GM12878 (cell line): Measurements from ENCODE around the gene FRYL.

ENCODE experiments used
- CEBPB ChIP-seq, 2 experiments: fragments of 150-350 bp in 1 of 2; IDR thresholded peaks; 2 replicates each; pipeline ENCODE4 v1.6.1; 2012 to 2014; ENCODE audit warnings: low read depth in 2 of 2, low read length in 2 of 2, borderline replicate concordance in 1 of 2, inconsistent platforms in 1 of 2
- CHD4 ChIP-seq: fragments of 200-600 bp; sonication (generic); IDR thresholded peaks from 2 replicates; pipeline ENCODE4 v1.6.1; 2016; ENCODE audit warnings: mild to moderate bottlenecking
- EGR1 ChIP-seq, 2 experiments: IDR thresholded peaks; 1 replicate in 1 of 2; 2 replicates in 1 of 2; pipeline ENCODE4 v1.6.1; 2011 to 2012; ENCODE audit warnings: low read depth in 2 of 2, low read length in 2 of 2, borderline replicate concordance in 1 of 2, mild to moderate bottlenecking in 1 of 2, moderate library complexity in 1 of 2
- EP300 ChIP-seq, 2 experiments: fragments of 150-350 bp in 1 of 2; IDR thresholded peaks; 2 replicates each; pipeline ENCODE4 v1.6.1; 2011 to 2012; ENCODE audit warnings: low read depth in 2 of 2, low read length in 2 of 2, borderline replicate concordance in 1 of 2, improper control_type of control experiment in 1 of 2, inconsistent platforms in 1 of 2; ENCODE audit not compliant: control insufficient read depth in 1 of 2
- EZH2 ChIP-seq: IDR thresholded peaks from 2 replicates; pipeline ENCODE4 v1.6.1; 2012; ENCODE audit warnings: low read depth, mild to moderate bottlenecking, control low read depth, inconsistent platforms, low read length, borderline replicate concordance; ENCODE audit not compliant: control insufficient read depth
- FOXM1 ChIP-seq: IDR thresholded peaks from 2 replicates; pipeline ENCODE4 v1.6.1; 2012; ENCODE audit warnings: low read depth, mild to moderate bottlenecking, inconsistent platforms, low read length, moderate library complexity
- IKZF2 ChIP-seq, 2 experiments: fragments of 450-650 bp; IDR thresholded peaks; 2 replicates each; pipeline ENCODE4 v1.6.1; 2017; ENCODE audit warnings: mild to moderate bottlenecking in 2 of 2, moderate library complexity in 2 of 2
- MXI1 ChIP-seq: fragments of 150-350 bp; IDR thresholded peaks from 2 replicates; pipeline ENCODE4 v1.6.1; 2011; ENCODE audit warnings: low read depth, mild to moderate bottlenecking, inconsistent platforms, low read length, improper control_type of control experiment
- PAX5 ChIP-seq: IDR thresholded peaks from 2 replicates; pipeline ENCODE4 v1.6.1; 2011; ENCODE audit warnings: low read depth, low read length, borderline replicate concordance
- POLR2A ChIP-seq: IDR thresholded peaks from 2 replicates; pipeline ENCODE4 v1.6.1; 2011; ENCODE audit warnings: low read depth, mild to moderate bottlenecking, low read length
- SMC3 ChIP-seq: IDR thresholded peaks from 2 replicates; pipeline ENCODE4 v1.6.1; 2011; ENCODE audit warnings: low read length, improper control_type of control experiment, borderline replicate concordance
- SP1 ChIP-seq: IDR thresholded peaks from one replicate; pipeline ENCODE4 v1.6.1; 2011; ENCODE audit warnings: low read depth, low read length
- SREBF2 ChIP-seq: IDR thresholded peaks from 2 replicates; pipeline ENCODE4 v1.6.1; 2012; ENCODE audit warnings: mild to moderate bottlenecking, low read length
- TF ChIP-seq, protein P1 (sequence below), 3 experiments: IDR thresholded peaks in 2 of 3; conservative IDR thresholded peaks in 1 of 3; 2 replicates each; pipeline ENCODE4 v1.5.1; 2011; ENCODE audit warnings: low read depth in 3 of 3, low read length in 3 of 3, mild to moderate bottlenecking in 3 of 3, control low read depth in 2 of 3, moderate library complexity in 2 of 3, inconsistent platforms in 1 of 3, mixed read lengths in 1 of 3; ENCODE audit not compliant: control insufficient read depth in 2 of 3, insufficient read depth in 1 of 3; ENCODE audit errors: extremely low read depth in 1 of 3

DNA sequence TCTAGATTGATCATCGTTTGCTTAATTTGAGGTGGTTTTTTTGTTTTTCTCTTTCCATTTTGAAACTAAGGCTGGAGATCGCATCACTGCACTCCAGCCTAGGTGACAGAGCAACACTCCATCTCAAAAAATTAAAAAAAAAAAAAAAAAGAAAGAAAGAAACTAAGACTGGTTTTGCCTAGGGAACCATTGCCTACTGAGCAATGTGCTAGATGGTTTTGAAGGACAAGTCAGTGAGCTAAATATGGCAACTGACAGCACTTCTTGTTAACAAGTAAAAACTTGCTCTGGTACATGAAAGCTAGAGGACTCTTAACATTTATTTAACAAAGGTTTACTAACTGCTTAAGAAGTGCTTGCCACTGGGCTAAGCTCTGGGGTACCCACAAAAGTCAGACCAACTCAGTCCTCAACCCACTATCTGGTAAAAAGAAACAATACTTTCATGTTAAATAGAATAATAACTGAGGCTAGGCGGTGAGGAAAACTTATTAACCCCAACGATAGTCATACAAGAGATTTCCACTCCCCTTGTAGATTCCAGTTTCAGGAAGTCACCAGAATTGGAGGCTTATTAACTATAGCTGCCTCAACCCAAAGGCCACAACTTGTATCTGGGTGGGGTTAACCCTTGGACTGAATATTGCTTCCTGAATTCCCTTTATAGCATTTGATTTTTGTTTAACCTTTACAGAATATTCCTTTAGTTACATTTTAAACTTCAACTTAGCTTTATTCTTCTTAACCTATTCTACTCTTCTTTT is 111.6 kb downstream of the FRYL start:
- TF ChIP-seq EZH2: no peak
- no peak for TF ChIP-seq FOXM1
- no peak for TF ChIP-seq PAX5
- TF ChIP-seq IKZF2 (IDR thresholded peaks at IDR 0.05): no peak
- TF ChIP-seq POLR2A: no peak
- TF ChIP-seq, protein P1, sequence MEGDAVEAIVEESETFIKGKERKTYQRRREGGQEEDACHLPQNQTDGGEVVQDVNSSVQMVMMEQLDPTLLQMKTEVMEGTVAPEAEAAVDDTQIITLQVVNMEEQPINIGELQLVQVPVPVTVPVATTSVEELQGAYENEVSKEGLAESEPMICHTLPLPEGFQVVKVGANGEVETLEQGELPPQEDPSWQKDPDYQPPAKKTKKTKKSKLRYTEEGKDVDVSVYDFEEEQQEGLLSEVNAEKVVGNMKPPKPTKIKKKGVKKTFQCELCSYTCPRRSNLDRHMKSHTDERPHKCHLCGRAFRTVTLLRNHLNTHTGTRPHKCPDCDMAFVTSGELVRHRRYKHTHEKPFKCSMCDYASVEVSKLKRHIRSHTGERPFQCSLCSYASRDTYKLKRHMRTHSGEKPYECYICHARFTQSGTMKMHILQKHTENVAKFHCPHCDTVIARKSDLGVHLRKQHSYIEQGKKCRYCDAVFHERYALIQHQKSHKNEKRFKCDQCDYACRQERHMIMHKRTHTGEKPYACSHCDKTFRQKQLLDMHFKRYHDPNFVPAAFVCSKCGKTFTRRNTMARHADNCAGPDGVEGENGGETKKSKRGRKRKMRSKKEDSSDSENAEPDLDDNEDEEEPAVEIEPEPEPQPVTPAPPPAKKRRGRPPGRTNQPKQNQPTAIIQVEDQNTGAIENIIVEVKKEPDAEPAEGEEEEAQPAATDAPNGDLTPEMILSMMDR (IDR thresholded peaks at IDR 0.05 in 2 of 3, conservative IDR thresholded peaks at IDR 0.05 in 1 of 3; ENCODE audit: control insufficient read depth in 2 of 3, extremely low read depth in 1 of 3, insufficient read depth in 1 of 3, low read depth in 3 of 3, low read length in 3 of 3): no peak
- TF ChIP-seq SREBF2: no peak
- no peak for TF ChIP-seq CHD4
- TF ChIP-seq SMC3: no peak
- no peak for TF ChIP-seq EGR1 (IDR thresholded peaks at IDR 0.05; ENCODE audit: borderline replicate concordance in 1 of 2, low read depth in 2 of 2, low read length in 2 of 2)
- no peak for TF ChIP-seq EP300 (IDR thresholded peaks at IDR 0.05; ENCODE audit: borderline replicate concordance in 1 of 2, control insufficient read depth in 1 of 2, low read depth in 2 of 2, low read length in 2 of 2)
- no peak for TF ChIP-seq CEBPB (IDR thresholded peaks at IDR 0.05; ENCODE audit: borderline replicate concordance in 1 of 2, low read depth in 2 of 2, low read length in 2 of 2)
- TF ChIP-seq MXI1: no peak
- TF ChIP-seq SP1: no peak
